Gastroesophageal sphincter (tissue), 4 donors: ENCODE measurements around the gene EXOC1. TPM values are rescaled to one million over a fixed set of nuclear protein-coding genes. Genes with fewer than 3 reads are reported as not detected.
A peak's percentile ranks its signal among the peaks of the same experiment; 100 is the strongest.

Experiments used
- ATAC-seq: fragments of 150-250 bp; one replicate; pipeline ENCODE4 v1.9.1; 2016; ENCODE audit warnings: mild to moderate bottlenecking, moderate library complexity
- H3K27ac ChIP-seq, 4 donors: fragments of 200-600 bp; sonication (generic) in 3 of 4; 1 replicate in 3 of 4; 2 replicates in 1 of 4; pipeline ENCODE4 v1.5.1; 2016 to 2019
- H3K27me3 ChIP-seq: fragments of 200-600 bp; sonication (generic); one replicate; pipeline ENCODE4 v1.5.1; 2019
- H3K36me3 ChIP-seq, 2 donors: fragments of 200-600 bp; sonication (generic); one replicate each; pipeline ENCODE4 v1.5.1; 2019; ENCODE audit warnings: control low read depth in 1 of 2
- H3K4me1 ChIP-seq, 3 donors: fragments of 200-600 bp; sonication (generic); 1 replicate in 2 of 3; 2 replicates in 1 of 3; pipeline ENCODE4 v1.5.1; 2016 to 2019; ENCODE audit warnings: control low read depth in 2 of 3
- H3K4me3 ChIP-seq, 2 donors: fragments of 200-600 bp; sonication (generic); one replicate each; pipeline ENCODE4 v1.5.1; 2019; ENCODE audit warnings: mild to moderate bottlenecking in 1 of 2, moderate library complexity in 1 of 2
- H3K9me3 ChIP-seq, 3 donors: fragments of 200-600 bp; sonication (generic); one replicate each; pipeline ENCODE4 v1.5.1; 2017 to 2019; ENCODE audit warnings: control low read depth in 2 of 3
- CTCF ChIP-seq, 4 experiments: fragments of 200-600 bp in 2 of 4; fragments of 450-650 bp in 2 of 4; sonication (generic) in 1 of 4; IDR thresholded peaks; one replicate each; pipeline ENCODE4 v1.5.1; 2017 to 2019; ENCODE audit warnings: antibody characterized with exemption in 4 of 4, mild to moderate bottlenecking in 2 of 4, moderate library complexity in 2 of 4
- EP300 ChIP-seq: sonication (generic); formaldehyde crosslinking; IDR thresholded peaks from one replicate; pipeline ENCODE4 v1.6.1; 2017; ENCODE audit warnings: antibody characterized with exemption, mild to moderate bottlenecking
- POLR2A ChIP-seq, 2 donors: fragments of 450-650 bp; IDR thresholded peaks; one replicate each; pipeline ENCODE4 v1.6.1; 2017; ENCODE audit warnings: antibody characterized with exemption in 2 of 2, mild to moderate bottlenecking in 2 of 2, moderate library complexity in 1 of 2
- POLR2AphosphoS5 ChIP-seq: sonication (generic); formaldehyde crosslinking; IDR thresholded peaks from one replicate; pipeline ENCODE4 v1.6.1; 2017; ENCODE audit warnings: antibody characterized with exemption
- WGBS, 2 donors: methylation state at CpG; one replicate each; pipeline ENCODE4 v1.1.5; 2018; ENCODE audit warnings: low coverage in 1 of 2; 5-methylcytosine and 5-hydroxymethylcytosine counted together
- total RNA-seq, 4 donors: library from RNA; depleted of rRNA; stranded (reverse); fragments of >200 nt; gene quantifications; one replicate each; pipeline ENCODE4 v1.1.0, GENCODE V29; 2016

The EXOC1 gene
- total RNA-seq, 4 donors from 2014 or later, result 30.2 to 48.6 (median 38.8) TPM

- WGBS, 2 donors, result 20 to 45% methylated on average over 2 of the region's 2 CpGs
- no peaks in the 10 kb centered on the region for H3K9me3 ChIP-seq
- H3K27me3 ChIP-seq, result no peaks in the 10 kb centered on the region
- peaks cover 4 to 68% of the 10 kb centered on the region in 2 donors for H3K36me3 ChIP-seq
- no peak for TF ChIP-seq POLR2A (IDR thresholded peaks at IDR 0.05)
- TF ChIP-seq EP300, result no peak
- no peak for TF ChIP-seq CTCF (IDR thresholded peaks at IDR 0.05)
- TF ChIP-seq POLR2AphosphoS5, result no peak
- H3K4me1 ChIP-seq, result peaks cover 3 to 23% (median 12%) of the 10 kb centered on the region in 3 donors
- ATAC-seq, result no peak
- peak overlapping the region; percentile 18 to 73 (median 72) for H3K27ac ChIP-seq
- no peak overlapping the region for H3K4me3 ChIP-seq
Measured at GRCh38 chr4:55865228-55865806, 11.9 kb downstream of the EXOC1 start.

- ATAC-seq, result peak; percentile 94
- H3K27ac ChIP-seq, result peak overlapping the region; percentile 34 to 73 (median 72)
- no peak overlapping the region for H3K4me3 ChIP-seq
- peak; percentile 77 for TF ChIP-seq POLR2AphosphoS5
- no peak for TF ChIP-seq CTCF (IDR thresholded peaks at IDR 0.05)
- H3K27me3 ChIP-seq, result no peaks in the 10 kb centered on the region
- H3K9me3 ChIP-seq, result no peaks in the 10 kb centered on the region
- peaks cover 3 to 23% (median 12%) of the 10 kb centered on the region in 3 donors for H3K4me1 ChIP-seq
- WGBS, 2 donors, result 46 to 50% methylated on average over 2 of the region's 2 CpGs
- peaks cover 4 to 68% of the 10 kb centered on the region in 2 donors for H3K36me3 ChIP-seq
Measured at GRCh38 chr4:55866290-55866907, 13.0 kb downstream of the EXOC1 start.

GRCh38 chr4:55866973-55867574 lies 13.6 kb downstream of the EXOC1 start:
- TF ChIP-seq CTCF (IDR thresholded peaks at IDR 0.05) (peak; percentile 65 to 73 (median 72)), POLR2AphosphoS5 (no peak)
- Histone ChIP-seq H3K27me3 (no peaks in the 10 kb centered on the region), H3K9me3 (no peaks in the 10 kb centered on the region), H3K4me1 (peaks cover 3 to 23% (median 12%) of the 10 kb centered on the region in 3 donors), H3K27ac (peak overlapping the region in 2 of 4 donors; percentile 71 to 73), H3K36me3 (peaks cover 4 to 68% of the 10 kb centered on the region in 2 donors), H3K4me3 (no peak overlapping the region)
- WGBS, 2 donors, result 10 to 12% methylated on average over 4 of the region's 4 CpGs
- ATAC-seq, result peak; percentile 72

- no peak for ATAC-seq
Measured at GRCh38 chr4:55868581-55869090, 15.2 kb downstream of the EXOC1 start.

More at GRCh38 chr4:55868581-55869090, 15.2 kb downstream of the EXOC1 start:
- 100% methylated on average over 1 of the region's 1 CpG for WGBS, 2 donors
- no peaks in the 10 kb centered on the region for H3K27me3 ChIP-seq
- TF ChIP-seq EP300 (no peak), POLR2AphosphoS5 (no peak), CTCF (IDR thresholded peaks at IDR 0.05) (no peak), POLR2A (IDR thresholded peaks at IDR 0.05) (no peak)
- H3K4me3 ChIP-seq, result no peak overlapping the region
- peaks cover 4 to 67% of the 10 kb centered on the region in 2 donors for H3K36me3 ChIP-seq
- no peak overlapping the region for H3K27ac ChIP-seq
- H3K9me3 ChIP-seq, result no peaks in the 10 kb centered on the region
- peaks cover 3 to 23% (median 12%) of the 10 kb centered on the region in 3 donors for H3K4me1 ChIP-seq
